ENCODE results near the gene DUSP9. TPM values are rescaled to one million over a fixed set of nuclear protein-coding genes. Genes with fewer than 3 reads are reported as not detected.

Gene DUSP9
- total and polyA plus RNA-seq, 10 of the 15 experiments (the other 5 are each of a cell fraction or from before 2014, with no cell fraction given) = 0.10 TPM; not detected in 9

DNA sequence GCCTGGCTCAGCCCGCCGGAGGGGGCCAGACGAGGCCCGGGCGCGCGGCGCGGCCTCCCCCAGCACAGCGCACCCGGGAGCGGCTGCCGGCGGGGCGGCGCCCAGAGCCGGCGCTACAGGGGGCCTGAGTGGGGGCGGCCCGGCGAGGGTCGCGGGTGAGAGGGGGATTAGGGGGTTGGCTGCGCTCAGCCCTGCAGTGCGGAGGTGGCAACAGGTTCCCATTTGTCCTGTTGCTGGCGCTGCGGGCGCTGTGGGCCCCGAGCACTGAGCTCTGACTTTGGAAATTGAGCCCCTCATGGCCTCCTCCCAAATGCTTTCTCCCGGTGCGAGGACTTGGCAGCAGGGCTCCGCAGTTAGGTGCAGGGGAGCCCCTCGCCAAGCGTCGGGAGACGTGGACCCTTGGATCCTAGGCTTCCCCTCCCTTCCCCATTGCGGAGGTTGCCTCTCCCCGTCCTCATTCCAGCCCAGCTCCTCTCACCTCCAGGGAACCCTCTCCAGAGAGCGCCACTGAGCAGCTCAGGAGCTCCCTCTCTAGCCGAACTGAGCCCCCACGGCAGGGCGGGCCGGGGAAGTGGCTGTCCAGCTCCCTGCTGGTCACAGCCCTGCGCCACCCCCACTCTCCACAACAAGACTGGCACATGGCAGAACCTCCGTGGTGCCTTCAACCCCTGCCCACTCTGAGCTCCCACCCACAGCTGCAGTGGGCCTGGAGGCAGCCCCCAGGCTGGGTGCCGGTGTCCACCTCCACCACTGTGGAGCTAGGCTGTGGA, 2.5 kb upstream of the DUSP9 start (continued):
- no peak for TF ChIP-seq RUNX3 (IDR thresholded peaks at IDR 0.05; ENCODE audit: low read length)

DNA sequence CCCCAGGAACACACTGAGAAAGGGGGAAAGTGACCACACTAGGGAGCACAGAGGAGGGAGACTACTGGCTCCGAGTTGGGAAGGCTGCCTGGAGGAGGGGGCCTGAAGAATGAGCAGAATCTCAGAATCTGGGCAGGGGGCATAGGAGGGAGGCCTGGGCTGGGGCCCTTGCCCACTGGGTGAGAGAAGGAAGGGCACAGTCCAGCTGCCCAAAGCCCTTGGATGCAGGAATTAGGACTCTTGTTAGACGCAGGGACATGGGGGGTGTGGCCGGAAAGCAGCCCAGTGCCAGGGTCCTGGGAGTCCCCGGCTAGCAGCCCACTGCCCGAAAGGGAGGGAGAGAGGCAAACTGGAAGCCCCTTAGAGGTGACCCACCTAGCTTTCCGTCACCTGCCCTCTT, 1.9 kb upstream of the DUSP9 start:
- no TSS peak for BruUV-seq (replicated peaks)
- ChIA-PET RAD21 (ENCODE audit: unreplicated experiment) (no interaction called here), CTCF (interaction anchor here (0.7 to 1.3 kb wide), 4 partner anchors 10 to 687 kb away, joined by 3 to 4 read pairs (median 3); no protein-coding TSS in a partner anchor), POLR2A (no interaction called here), SMC1A (ENCODE audit: uncharacterized antibody, unreplicated experiment) (interaction anchor here (1.1 kb wide), 1 partner anchor 208 kb away, joined by 3 read pairs; no protein-coding TSS in a partner anchor)
- intact Hi-C loops (cut with micrococcal nuclease; ENCODE audit: unreplicated experiment) (no loop called here), in situ Hi-C loops (cut with MboI) (no loop called here)
- Histone ChIP-seq H3K4me2 (ENCODE audit: control insufficient read depth, insufficient read depth) (no peak overlapping the region), H4K20me1 (ENCODE audit: control insufficient read depth, insufficient read depth) (no peaks in the 10 kb centered on the region), H3K4me3 (no peak overlapping the region), H3K79me2 (ENCODE audit: control insufficient read depth, insufficient read depth, low read length) (no peaks in the 10 kb centered on the region), H3K4me1 (ENCODE audit: control insufficient read depth, insufficient read depth, low read length) (no peaks in the 10 kb centered on the region), H3K27ac (ENCODE audit: control insufficient read depth, insufficient read depth) (no peak overlapping the region), H3K36me3 (ENCODE audit: control insufficient read depth in 2 of 2, insufficient read depth in 2 of 2, low read length in 1 of 2) (no peaks in the 10 kb centered on the region), H3K9me3 (replicated peaks; ENCODE audit: control insufficient read depth, insufficient read depth, low read length) (no peaks in the 10 kb centered on the region; the same call in 2 of the 3 replicates), H3K9ac (ENCODE audit: control insufficient read depth, insufficient read depth, low read length) (no peak overlapping the region), H3K27me3 (replicated peaks in 1 of 2; ENCODE audit: control insufficient read depth in 2 of 2, insufficient read depth in 2 of 2, low read length in 1 of 2) (peaks cover 0 to 3% of the 10 kb centered on the region in 2 experiments; a peak in 3 of 4 replicates), H2AFZ (ENCODE audit: control insufficient read depth, low read depth, low read length) (no peak overlapping the region)
- 37% methylated on average over 5 of the region's 6 CpGs for WGBS (ENCODE audit: insufficient coverage, insufficient replicate concordance, low lambda C conversion rate, missing lambda C conversion rate)
- no peak for FAIRE-seq
- TF ChIP-seq LARP7 (IDR thresholded peaks at IDR 0.05) (no peak), ZBED1 (IDR thresholded peaks at IDR 0.05; ENCODE audit: borderline replicate concordance) (no peak)
- ATAC-seq = no peak
- no peak for DNase-seq (ENCODE audit: low read depth, low spot score)

DNA sequence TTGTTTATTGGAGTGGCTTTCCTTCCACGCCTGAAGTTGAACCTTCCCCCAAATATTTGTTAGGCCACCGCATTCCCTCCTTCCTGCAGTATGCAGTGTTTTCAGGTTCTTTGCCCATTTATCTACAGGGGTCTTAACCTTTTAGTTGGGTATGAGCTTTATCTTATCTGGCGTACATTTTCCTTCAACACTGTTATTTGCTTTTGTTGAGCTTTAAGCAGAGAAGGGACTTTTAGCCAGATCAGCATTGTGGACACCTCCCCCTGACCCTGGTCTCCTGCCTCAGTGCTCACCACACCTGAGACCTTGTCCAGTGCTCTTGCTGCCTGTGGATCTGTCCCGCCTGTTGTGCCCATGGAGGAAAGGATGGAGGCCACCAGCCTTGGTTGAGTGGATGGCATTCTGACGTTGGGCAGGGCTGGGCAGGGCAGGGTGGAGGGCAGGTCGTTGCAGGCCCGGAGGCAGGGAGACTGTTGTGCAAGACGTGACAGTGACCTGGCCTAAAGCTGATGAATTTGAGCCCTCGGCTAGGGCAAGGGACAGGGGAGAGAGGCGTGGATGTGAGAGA, 998 bp upstream of the DUSP9 start:
- Histone ChIP-seq H3K9me3 (replicated peaks; ENCODE audit: control insufficient read depth, insufficient read depth, low read length) (no peaks in the 10 kb centered on the region; the same call in 2 of the 3 replicates), H3K9ac (ENCODE audit: control insufficient read depth, insufficient read depth, low read length) (no peak overlapping the region), H4K20me1 (ENCODE audit: control insufficient read depth, insufficient read depth) (no peaks in the 10 kb centered on the region), H3K4me2 (ENCODE audit: control insufficient read depth, insufficient read depth) (no peak overlapping the region), H3K4me3 (no peak overlapping the region), H3K36me3 (ENCODE audit: control insufficient read depth in 2 of 2, insufficient read depth in 2 of 2, low read length in 1 of 2) (no peaks in the 10 kb centered on the region), H2AFZ (ENCODE audit: control insufficient read depth, low read depth, low read length) (no peak overlapping the region), H3K27me3 (replicated peaks in 1 of 2; ENCODE audit: control insufficient read depth in 2 of 2, insufficient read depth in 2 of 2, low read length in 1 of 2) (peaks cover 0 to 3% of the 10 kb centered on the region in 2 experiments; a peak in 3 of 4 replicates), H3K4me1 (ENCODE audit: control insufficient read depth, insufficient read depth, low read length) (no peaks in the 10 kb centered on the region), H3K27ac (ENCODE audit: control insufficient read depth, insufficient read depth) (no peak overlapping the region), H3K79me2 (ENCODE audit: control insufficient read depth, insufficient read depth, low read length) (no peaks in the 10 kb centered on the region)
- intact Hi-C loops (cut with micrococcal nuclease; ENCODE audit: unreplicated experiment) (no loop called here), in situ Hi-C loops (cut with MboI) (no loop called here)
- SMC1A ChIA-PET (ENCODE audit: uncharacterized antibody, unreplicated experiment) = interaction anchor here (1.1 kb wide), 1 partner anchor 209 kb away, joined by 3 read pairs; no protein-coding TSS in a partner anchor
- 30% methylated on average over 10 of the region's 10 CpGs for WGBS (ENCODE audit: insufficient coverage, insufficient replicate concordance, low lambda C conversion rate, missing lambda C conversion rate)
- DNase-seq (ENCODE audit: low read depth, low spot score) (no peak), FAIRE-seq (no peak), ATAC-seq (no peak)
- RAD21 ChIA-PET (ENCODE audit: unreplicated experiment) = no interaction called here
- POLR2A ChIA-PET = interaction anchor here (0.9 kb wide), 1 partner anchor 9 kb away, joined by 3 read pairs; no protein-coding TSS in a partner anchor
- CTCF ChIA-PET = interaction anchor here (1.0 to 2.1 kb wide), 7 partner anchors 14 to 107 kb away, joined by 3 to 7 read pairs (median 4); no protein-coding TSS in a partner anchor
- no TSS peak for BruUV-seq (replicated peaks)
- TF ChIP-seq, protein P1, sequence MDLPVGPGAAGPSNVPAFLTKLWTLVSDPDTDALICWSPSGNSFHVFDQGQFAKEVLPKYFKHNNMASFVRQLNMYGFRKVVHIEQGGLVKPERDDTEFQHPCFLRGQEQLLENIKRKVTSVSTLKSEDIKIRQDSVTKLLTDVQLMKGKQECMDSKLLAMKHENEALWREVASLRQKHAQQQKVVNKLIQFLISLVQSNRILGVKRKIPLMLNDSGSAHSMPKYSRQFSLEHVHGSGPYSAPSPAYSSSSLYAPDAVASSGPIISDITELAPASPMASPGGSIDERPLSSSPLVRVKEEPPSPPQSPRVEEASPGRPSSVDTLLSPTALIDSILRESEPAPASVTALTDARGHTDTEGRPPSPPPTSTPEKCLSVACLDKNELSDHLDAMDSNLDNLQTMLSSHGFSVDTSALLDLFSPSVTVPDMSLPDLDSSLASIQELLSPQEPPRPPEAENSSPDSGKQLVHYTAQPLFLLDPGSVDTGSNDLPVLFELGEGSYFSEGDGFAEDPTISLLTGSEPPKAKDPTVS (IDR thresholded peaks at IDR 0.05; ENCODE audit: low read depth, low read length) = no peak
- no peak for TF ChIP-seq STAT1 (conservative IDR thresholded peaks at IDR 0.05)
- no peak for TF ChIP-seq EP300 (IDR thresholded peaks at IDR 0.05; ENCODE audit: borderline replicate concordance in 1 of 2, control insufficient read depth in 1 of 2, low read depth in 2 of 2, low read length in 2 of 2)
- TF ChIP-seq RELA (IDR thresholded peaks at IDR 0.05; ENCODE audit: borderline replicate concordance, partially characterized antibody) = no peak
- no peak for TF ChIP-seq ZNF207 (IDR thresholded peaks at IDR 0.05; ENCODE audit: borderline replicate concordance)
- no peak for TF ChIP-seq ZZZ3 (IDR thresholded peaks at IDR 0.05; ENCODE audit: control insufficient read depth, insufficient read length, low read depth)
- TF ChIP-seq KLF5 (IDR thresholded peaks at IDR 0.05; ENCODE audit: partially characterized antibody) = no peak
- TF ChIP-seq ATF7 (IDR thresholded peaks at IDR 0.05; ENCODE audit: low read depth) = no peak
- TF ChIP-seq, protein P2, sequence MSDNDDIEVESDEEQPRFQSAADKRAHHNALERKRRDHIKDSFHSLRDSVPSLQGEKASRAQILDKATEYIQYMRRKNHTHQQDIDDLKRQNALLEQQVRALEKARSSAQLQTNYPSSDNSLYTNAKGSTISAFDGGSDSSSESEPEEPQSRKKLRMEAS (IDR thresholded peaks at IDR 0.05; ENCODE audit: low read depth, low read length) = no peak
- no peak for TF ChIP-seq TBL1XR1 (IDR thresholded peaks at IDR 0.05; ENCODE audit: low read depth, low read length)

Data from GM12878 (cell line).